GM12878 (cell line): ENCODE measurements around the gene HBA1. TPM values are rescaled to one million over a fixed set of nuclear protein-coding genes. Genes with fewer than 3 reads are reported as not detected.

Experiments used
- ZBED1 ChIP-seq: IDR thresholded peaks from 2 replicates; pipeline ENCODE4 v1.6.1; 2016; ENCODE audit warnings: borderline replicate concordance
- ZBTB40 ChIP-seq: fragments of 450-650 bp; IDR thresholded peaks from 2 replicates; pipeline ENCODE4 v1.6.1; 2016; ENCODE audit warnings: mild to moderate bottlenecking, moderate library complexity, borderline replicate concordance
- polyA plus RNA-seq, 11 experiments: library from polyadenylated mRNA; depleted of rRNA in 4 of 11; unstranded in 6 of 11; stranded (reverse) in 5 of 11; fragments of >200 nt; fragmentation: Nextera tagmentation in 4 of 11; fragmentation: Illumina TruSeq in 1 of 11; extraction: Ambion mirVana in 4 of 11; extraction: Trizol in 1 of 11; gene quantifications; 1 replicate in 1 of 11; 2 replicates in 10 of 11; pipeline versions ENCODE4 v1.2.1 to v1.2.3, GENCODE V29; 2011 to 2016; ENCODE audit warnings: inconsistent platforms in 2 of 11, missing spikeins in 2 of 11, low read depth in 1 of 11
- total RNA-seq, 4 experiments: library from RNA; depleted of rRNA in 3 of 4; stranded (reverse); fragments of >200 nt in 3 of 4; fragmentation: Illumina TruSeq in 1 of 4; extraction: Trizol in 1 of 4; gene quantifications; 2 replicates each; pipeline versions ENCODE4 v1.2.1 to v1.2.3, GENCODE V29; 2013 to 2021
- TF ChIP-seq, protein P1 (sequence below): IDR thresholded peaks from 2 replicates; pipeline ENCODE4 v1.6.1; 2012; ENCODE audit warnings: improper control_type of control experiment, low read depth, low read length; ENCODE audit not compliant: insufficient replicate concordance
- TF ChIP-seq, protein P2 (sequence below): IDR thresholded peaks from 2 replicates; pipeline ENCODE4 v1.6.1; 2011; ENCODE audit warnings: borderline replicate concordance, low read depth, mild to moderate bottlenecking, moderate library complexity, mixed read lengths, low read length; ENCODE audit not compliant: insufficient read depth; ENCODE audit errors: extremely low read length

HBA1 gene
- total and polyA plus RNA-seq, 10 of the 15 experiments (the other 5 are each of a cell fraction or from before 2014, with no cell fraction given), result 0.28 to 3.5 (median 0.83) TPM; not detected in 5

DNA sequence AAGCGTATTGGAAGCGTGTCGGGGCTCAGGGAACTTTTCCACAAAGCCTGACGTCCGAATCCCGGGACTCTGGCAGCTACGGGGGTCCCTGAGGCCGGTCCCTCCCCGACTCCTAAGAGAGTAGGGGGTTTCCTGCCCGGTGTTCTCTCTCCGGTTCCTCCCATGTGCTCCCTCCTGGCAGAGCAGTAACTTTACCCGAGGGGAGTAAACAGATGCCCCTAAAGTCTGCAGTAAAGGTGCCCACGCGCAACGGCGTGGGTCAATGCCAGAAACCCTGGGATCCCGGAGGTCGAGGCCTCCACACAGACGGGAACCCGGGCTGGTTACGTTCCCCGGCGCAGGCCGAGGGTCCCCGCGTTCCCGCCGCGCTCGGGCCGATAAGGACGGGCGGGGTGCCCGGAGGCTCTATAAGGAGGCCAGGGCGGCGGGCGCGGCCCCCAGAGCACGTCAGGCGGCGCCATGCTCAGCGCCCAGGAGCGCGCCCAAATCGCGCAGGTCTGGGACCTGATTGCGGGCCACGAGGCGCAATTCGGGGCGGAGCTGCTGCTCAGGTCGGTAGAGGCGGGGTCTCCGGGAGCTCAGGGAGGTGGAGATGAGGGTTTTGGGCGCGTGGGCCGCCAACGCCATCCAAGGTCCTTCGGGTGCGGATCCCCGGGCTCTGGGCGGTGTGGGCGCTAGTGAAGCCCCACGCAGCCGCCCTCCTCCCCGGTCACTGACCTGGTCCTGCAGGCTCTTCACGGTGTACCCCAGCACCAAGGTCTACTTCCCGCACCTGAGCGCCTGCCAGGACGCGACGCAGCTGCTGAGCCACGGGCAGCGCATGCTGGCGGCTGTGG is 10.7 kb upstream of the HBA1 start, which contains the start of gene HBM (continued):
- TF ChIP-seq ZBTB40 (no peak), ZBED1 (no peak)
- TF ChIP-seq, protein P1, sequence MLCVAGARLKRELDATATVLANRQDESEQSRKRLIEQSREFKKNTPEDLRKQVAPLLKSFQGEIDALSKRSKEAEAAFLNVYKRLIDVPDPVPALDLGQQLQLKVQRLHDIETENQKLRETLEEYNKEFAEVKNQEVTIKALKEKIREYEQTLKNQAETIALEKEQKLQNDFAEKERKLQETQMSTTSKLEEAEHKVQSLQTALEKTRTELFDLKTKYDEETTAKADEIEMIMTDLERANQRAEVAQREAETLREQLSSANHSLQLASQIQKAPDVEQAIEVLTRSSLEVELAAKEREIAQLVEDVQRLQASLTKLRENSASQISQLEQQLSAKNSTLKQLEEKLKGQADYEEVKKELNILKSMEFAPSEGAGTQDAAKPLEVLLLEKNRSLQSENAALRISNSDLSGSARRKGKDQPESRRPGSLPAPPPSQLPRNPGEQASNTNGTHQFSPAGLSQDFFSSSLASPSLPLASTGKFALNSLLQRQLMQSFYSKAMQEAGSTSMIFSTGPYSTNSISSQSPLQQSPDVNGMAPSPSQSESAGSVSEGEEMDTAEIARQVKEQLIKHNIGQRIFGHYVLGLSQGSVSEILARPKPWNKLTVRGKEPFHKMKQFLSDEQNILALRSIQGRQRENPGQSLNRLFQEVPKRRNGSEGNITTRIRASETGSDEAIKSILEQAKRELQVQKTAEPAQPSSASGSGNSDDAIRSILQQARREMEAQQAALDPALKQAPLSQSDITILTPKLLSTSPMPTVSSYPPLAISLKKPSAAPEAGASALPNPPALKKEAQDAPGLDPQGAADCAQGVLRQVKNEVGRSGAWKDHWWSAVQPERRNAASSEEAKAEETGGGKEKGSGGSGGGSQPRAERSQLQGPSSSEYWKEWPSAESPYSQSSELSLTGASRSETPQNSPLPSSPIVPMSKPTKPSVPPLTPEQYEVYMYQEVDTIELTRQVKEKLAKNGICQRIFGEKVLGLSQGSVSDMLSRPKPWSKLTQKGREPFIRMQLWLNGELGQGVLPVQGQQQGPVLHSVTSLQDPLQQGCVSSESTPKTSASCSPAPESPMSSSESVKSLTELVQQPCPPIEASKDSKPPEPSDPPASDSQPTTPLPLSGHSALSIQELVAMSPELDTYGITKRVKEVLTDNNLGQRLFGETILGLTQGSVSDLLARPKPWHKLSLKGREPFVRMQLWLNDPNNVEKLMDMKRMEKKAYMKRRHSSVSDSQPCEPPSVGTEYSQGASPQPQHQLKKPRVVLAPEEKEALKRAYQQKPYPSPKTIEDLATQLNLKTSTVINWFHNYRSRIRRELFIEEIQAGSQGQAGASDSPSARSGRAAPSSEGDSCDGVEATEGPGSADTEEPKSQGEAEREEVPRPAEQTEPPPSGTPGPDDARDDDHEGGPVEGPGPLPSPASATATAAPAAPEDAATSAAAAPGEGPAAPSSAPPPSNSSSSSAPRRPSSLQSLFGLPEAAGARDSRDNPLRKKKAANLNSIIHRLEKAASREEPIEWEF, result no peak
- TF ChIP-seq, protein P2, sequence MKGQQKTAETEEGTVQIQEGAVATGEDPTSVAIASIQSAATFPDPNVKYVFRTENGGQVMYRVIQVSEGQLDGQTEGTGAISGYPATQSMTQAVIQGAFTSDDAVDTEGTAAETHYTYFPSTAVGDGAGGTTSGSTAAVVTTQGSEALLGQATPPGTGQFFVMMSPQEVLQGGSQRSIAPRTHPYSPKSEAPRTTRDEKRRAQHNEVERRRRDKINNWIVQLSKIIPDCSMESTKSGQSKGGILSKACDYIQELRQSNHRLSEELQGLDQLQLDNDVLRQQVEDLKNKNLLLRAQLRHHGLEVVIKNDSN, result peak; percentile 12
